NCI-H2227 (cell line): ENCODE data around the gene CCDC9.
"Not testable (repeated sequence)": the region's sequence is repeated elsewhere in the genome, so short reads cannot be mapped to it uniquely, and the experiment has no call there.

ENCODE experiments used
- DNase-seq: peaks from one replicate; lab custom pipeline; 2025; ENCODE audit not compliant: unreplicated experiment; lab: John Stamatoyannopoulos, UW

The CCDC9 gene

DNA sequence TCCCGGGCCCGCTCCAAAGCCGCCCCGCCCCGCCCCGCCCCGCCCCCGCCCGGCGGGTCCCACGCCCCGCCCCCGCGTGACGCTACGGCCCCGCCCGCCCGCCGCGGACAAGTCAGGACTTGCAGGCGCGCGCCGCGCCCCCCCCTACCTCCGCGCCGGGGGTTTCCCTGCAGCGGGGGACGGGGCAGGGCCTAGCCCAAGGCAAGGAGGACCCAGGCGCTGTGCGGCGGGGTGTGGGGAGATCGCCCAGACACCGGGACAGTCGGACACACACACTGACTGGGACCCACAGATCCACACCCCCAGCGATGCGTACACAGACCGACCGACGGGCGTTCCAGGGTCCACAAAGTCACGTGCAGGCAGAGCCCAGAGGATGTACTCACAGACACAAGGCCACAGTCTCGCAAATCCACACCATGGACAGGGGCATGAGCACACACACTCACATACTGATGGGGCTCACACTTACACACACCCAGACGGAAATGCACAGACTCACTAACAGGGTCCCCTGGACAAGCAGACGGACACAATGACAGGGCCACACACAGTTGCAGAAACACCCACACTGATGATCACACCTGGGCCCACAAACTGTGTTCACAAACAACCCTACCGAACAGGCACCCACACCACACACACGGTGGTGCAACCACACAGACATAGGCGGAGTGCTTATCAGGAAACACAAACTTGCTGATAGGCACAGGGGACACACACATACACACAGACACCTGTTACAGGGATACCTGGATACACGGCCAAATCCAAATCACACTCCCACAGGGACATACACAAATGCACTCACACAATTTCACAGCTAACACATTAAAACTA is 24.9 kb upstream of the CCDC9 start:
- peak; percentile 83 for DNase-seq

DNA sequence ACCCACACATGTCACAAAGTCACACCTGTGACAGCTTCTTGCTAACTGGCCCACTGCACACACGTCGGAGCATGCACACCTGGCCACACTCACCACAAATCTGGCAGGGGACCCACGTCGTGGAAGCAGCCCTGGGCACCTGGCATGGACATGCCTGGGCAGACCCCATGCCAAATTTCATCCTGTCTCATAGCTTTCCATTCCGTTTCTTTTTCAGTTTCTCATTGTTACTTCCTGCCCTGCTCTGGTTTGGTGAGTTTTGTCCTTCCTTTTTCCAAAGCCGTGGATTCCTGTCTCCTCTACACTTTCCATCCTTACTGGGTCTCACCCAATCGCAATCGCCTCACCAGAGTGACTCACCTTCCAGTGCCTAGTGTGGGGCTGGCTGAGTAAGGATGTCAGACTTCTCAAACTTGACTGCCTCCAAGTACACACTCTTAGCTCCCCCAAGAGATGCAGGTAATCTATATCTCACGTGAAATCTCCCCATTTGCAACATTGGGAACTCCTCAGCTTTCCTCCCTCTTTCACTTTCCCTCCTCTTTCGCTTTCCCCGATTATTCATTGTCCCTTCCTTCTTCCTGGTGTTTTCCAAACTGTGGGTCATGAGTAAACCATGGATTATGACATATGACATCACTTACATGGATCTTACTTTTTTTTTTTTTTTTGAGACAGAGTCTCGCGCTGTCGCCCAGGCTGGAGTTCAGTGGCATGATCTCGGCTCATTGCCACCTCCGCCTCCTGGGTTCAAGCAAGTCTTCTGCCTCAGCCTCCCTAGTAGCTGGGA is 23.7 kb upstream of the CCDC9 start:
- DNase-seq: no peak

DNA sequence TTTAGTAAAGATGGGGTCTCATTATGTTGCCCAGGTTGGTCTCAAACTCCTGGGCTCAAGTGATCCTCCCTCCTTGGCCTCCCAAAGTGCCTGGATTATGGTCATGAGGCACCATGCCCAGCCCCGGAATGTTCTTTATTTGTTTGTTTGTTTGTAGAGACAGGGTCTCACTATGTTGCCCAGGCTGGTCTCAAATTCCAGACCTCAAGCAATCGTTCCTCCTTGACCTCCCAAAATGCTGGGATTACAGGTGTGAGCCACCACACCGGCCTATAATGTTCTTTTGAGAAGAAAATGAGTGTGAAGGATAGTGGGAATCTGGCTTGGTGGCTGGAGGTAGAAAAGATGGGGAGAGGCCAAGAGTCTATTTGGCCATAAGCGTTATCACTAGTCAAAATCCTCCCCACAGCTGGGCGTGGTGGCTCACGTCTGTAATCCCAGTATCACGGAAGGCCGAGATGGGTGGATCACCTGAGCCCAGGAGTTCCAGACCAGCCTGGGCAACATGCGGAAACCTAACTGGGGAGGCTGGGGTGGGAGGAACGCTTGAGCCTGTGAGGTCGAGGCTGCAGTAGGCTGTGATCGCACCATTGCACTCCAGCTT is 20.2 kb upstream of the CCDC9 start:
- DNase-seq: no peak

DNA sequence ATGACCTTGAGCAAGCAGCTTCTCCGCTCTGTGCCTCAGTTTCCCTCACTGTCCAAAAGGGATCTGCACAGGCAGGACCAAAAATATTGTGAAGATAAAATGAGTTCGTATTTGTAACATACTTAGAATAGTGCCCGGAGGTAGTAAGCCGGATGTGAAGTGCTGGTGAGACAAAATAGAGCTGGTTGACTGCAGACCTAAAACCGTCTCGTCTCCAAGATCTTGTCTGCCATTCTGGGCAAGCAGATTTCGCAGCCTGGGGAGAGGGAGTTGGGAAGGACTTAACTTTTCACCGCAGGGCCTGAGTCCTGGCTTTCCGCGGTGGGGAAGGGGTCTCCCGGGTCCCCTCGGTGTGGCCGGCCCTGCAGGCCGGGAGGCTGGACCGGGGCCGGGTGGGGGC is 17.2 kb upstream of the CCDC9 start:
- peak; percentile 57 for DNase-seq

DNA sequence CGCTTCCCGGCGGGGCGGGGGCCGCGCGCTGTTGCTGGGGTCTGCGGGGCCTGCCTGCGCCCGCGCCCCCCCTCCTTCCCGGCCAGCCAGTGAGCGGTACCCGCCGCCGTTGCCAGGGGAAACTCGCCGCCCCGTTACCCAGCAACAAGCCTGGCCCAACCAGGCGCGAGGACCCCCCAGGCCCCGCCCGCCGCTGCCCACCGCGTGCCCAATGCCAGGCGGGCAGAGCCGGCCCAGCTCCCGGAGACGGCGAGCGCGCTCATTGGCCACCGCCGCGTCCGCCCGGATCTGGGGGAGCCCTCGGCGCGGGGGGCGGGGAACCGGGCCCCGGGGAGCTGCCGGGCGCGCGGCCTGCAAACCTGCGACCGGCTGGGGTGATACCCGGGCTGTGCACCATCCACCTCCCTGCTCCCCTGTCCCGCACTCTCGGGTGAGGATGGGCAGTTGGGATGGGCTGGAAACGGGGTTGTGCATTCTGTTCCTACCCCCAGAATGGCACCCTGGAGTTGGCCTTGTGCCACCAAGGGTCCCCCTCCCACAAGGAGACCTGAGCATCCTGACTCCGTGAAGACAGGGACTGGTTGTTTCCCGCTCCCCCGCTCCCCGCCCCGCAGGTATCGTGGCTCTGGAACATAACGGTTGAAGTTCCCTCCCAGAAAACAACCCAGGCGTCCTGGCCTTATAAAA is 16.6 kb upstream of the CCDC9 start:
- peak; percentile 92 for DNase-seq

DNA sequence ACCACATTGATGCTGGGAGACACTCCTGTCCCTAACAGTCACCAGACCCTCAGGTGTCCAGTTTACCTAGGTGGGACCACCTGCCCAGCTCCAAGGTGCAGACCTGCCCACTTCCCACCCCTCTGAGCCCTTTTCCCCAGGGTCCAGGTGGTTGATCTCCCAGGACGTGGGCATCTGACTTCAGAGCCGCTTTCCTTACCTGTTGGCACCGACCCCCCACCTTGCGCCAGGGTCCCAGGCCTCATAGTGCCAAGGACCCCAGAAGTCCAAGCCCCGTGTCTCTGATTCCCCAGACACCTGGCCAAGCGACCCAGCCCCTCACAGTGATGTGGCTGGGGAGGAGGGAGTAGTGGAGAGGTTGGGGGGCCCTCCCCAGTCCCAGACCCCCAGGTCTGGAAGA is 15.8 kb upstream of the CCDC9 start:
- no peak for DNase-seq

DNA sequence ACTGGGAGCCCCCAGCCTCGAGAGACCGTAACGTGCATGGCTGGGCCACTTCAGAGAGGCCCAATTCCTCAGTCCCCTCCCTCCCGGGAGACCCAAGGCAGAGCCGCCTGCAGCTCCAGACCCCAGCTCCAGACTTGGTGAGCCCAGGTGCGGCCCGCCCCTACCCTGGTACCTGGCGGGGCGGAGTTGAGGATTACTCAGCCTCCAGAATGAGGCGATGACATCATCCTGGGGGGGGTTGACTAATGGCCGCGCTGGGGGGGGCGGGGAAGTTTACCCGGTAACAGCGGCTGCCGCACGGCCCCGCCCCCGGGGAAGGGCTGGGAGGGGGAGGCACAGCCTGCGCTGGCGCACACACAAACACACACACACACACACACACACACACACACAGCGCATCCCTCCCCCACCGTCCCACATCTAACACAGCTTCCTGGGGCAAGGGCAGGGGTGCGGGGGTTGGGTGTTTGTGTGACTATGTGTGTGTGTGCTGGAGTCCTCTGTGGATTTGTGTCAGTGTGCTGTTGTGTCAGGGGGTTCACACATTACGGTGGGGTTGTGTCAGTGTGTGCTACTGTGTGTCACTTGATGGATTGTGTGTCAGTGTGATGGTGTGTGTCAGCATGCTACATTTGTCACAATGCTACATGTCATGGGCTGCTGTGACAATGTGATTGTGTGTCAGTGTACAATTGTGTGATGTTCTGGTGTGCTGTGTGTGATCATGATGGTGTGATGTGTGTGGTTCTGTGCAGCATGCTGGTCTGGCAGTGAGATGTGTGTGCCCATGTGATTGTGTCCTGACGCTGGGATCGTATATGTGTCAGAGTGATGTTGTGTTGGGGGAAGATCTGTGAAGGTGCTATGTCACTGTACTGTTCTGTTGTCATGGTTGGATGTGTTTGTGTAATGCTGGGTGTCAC is 15.1 kb upstream of the CCDC9 start:
- DNase-seq: peak; percentile 81

DNA sequence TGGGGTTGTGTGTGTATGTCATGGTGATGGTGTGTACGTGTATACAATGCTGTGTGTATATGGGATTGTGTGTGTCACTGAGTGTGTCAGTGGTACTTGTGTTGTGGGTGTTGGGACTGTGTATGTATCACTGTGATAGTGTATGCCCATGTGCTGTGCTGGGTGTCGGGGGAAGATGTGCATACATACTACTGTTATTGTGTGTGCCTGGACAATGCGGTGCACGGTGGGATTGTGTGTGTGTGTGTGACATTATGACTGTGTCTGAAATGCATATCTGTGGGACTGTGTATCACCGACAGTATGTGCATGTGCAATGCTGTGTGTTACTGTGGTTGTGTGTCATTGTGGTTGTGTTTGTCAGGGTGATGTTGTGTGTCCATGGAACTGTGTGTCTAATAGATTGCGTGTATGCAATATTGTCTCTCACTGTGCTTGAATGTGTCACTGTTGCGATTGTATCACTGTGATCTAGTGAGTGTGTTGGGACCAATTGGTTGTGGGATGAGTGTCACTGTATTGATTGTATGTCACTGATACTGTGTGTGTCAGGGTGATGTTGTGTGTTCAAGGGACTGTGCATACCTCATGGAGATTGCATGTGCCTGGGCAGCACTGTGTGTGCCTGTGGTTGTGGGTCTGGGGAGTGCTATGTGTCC is 14.3 kb upstream of the CCDC9 start:
- no peak for DNase-seq

DNA sequence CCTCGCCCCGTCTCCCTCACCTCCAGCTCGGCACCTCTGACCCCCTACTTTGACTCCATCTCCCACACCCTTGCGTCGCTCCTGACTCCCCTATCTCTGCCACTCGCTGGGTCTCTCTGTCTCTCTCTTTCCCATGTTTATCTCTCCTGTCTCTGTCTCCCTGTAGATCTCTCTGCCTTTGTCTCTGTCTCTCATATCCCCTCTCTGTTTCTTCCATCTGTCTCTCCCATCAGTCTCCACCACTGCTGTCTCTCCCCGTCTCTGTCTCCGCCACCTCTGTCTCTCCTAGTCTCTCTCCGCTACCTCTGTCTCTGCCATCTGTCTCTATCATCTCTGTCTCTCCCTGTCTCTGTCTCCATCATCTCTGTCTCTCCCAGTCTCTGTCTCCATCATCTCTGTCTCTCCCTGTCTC is 13.0 kb upstream of the CCDC9 start:
- DNase-seq: no peak

DNA sequence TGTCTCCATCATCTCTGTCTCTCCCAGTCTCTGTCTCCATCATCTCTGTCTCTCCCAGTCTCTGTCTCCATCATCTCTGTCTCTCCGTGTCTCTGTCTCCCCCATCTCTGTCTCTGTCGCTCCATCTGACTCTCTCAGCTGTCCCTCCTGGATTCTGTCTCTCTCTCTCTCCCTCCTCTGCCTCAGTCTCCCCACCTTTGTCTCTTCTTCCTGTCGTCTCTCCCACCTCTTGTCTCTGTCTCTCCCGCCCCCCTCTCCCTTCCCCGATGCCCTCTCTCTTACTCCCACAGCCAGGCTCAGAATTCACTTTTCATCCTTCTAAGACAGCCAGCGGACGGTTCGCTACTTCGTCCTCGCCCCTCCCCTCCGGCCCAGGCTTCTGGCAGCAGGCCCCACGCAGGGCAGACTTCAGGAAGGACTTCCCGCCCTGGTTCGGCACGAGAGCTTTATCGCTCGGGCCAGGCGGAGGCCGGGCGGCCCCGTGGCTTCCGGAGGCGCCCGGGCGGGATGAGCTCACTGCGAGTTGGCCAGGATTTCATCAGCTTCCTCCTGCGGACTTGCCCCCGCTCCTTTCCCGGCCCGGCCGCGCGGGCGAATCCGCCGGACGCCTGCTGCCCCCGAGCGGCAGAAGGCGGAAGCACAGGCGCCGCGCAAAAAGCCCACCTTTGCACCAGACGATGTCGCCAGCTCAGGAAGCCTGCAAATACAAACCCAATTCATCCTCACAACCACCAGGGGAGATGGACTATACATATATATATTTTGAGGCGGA is 12.4 kb upstream of the CCDC9 start:
- DNase-seq: peak; percentile 90

DNA sequence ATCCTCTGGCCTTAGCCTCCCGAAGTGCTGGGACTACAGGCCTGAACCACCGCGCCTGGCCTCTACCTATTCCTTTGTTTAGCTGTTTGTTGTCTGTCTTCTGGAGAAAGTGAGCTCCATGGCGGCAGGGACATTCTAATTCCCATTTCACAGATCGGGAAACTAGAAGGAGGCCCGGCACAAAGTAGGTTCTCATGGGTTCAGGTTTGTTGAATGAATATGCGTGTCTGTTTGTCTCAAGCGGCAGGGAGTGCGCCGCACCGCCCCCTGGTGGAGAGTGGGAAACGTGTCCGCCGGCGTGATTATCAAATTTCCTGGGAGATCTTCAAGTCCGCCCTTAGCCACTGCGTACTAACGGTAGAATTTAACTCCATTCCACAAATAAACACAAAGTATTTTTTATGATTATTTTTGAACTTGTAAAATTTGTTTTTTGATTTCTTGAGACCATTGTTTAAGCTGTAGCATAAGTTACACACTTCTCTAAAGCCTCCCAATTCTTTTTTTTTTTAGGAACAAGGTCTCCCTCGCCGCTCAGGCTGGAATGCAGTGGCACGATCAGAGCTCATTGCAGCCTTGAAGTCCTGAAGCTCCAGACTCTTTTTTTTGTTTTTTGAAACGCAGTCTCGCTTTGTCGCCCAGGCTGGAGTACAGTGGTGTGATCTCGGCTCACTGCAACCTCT is 8.9 kb upstream of the CCDC9 start:
- DNase-seq: peak; percentile 59

DNA sequence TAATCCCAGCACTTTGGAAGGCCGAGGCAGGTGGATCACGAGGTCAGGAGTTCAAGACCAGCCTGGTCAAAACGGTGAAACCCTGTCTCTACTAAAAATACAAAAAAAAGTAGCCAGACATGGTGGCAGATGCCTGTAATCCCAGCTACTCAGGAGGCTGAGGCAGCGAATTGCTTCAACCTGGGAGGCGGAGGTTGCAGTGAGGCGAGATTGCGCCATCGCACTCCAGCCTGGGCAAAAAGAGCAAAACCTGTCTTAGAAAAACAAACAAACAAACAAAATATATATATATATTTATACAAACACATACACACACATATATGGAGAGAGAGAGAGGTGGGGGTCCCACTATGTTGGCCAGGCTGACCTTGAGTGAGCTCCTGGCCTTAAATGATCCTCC is 3.3 kb upstream of the CCDC9 start:
- DNase-seq: not testable (repeated sequence)

DNA sequence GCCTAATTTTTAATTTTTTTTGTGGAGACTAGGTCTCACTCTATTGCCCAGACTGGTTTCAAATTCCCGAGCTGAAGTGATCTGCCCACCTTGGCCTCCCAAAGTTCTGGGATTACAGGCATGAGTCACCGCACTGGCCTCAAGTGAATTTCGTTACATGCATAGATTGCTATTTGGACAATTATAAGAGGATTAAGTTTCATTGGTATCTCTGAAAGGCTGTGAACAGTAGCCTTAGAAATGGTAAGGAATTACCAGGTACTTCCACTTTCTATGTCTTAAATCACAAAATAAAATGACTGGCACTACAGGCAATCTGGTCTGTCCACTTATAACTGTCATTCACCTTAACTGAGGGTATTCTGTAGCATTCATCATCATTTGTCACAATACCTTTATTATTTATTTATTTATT is 2.9 kb upstream of the CCDC9 start:
- DNase-seq: no peak

DNA sequence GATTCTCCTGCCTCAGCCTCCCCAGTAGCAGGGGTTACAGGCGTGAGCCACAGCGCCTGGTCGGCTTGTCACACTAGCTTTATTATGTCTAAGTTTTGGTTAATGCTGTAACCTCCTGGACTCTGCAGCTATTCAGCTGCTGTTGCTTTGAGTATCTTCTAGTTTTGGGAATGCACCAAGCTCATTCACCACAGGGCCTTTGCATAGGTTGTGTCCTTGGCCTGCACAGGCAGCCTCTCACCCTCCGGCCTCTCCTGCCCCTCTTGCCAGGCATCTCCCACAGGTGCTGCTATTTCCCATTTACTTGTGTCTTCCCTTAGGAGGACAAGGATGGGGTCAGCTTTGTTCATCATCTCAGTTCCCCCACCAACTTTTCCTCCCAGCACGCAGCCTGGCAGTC is 2.4 kb upstream of the CCDC9 start:
- no peak for DNase-seq

DNA sequence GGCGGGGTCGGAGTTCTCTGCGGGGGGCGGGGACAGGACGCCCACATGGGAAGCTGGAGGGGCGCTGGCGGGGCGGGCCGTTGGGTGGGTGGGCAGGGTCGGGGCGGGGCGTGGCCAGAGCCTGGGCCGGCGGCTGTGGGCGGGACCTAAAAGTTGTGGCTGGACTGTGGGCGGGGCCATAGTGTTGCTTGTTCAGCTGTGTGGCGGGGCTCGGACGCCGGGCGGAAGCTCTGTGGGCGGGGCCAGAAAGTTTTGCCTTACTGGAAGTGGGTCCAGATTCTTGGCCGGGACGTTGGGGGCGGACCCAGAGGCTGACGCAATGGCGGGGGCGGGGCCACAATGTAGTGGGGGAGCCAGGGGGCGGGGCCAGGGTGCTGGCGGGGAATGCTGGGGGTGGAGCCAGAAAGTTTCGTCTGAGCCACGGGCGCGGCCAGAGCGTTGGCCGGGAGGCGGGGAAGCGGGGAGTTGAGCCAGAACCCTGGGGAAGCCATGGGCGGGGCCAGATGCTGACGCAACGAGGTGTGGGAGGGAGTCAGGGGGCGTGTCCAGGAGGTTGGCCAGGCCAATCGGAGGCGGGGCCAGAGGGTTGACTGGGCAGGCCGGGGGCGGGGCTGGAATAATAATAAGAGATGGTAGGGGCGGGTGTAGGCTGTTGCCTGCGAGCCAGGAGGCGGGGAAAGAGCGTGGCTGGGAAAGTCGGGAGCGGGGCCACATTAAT is 527 bp downstream of the CCDC9 start:
- peak; percentile 99 for DNase-seq

DNA sequence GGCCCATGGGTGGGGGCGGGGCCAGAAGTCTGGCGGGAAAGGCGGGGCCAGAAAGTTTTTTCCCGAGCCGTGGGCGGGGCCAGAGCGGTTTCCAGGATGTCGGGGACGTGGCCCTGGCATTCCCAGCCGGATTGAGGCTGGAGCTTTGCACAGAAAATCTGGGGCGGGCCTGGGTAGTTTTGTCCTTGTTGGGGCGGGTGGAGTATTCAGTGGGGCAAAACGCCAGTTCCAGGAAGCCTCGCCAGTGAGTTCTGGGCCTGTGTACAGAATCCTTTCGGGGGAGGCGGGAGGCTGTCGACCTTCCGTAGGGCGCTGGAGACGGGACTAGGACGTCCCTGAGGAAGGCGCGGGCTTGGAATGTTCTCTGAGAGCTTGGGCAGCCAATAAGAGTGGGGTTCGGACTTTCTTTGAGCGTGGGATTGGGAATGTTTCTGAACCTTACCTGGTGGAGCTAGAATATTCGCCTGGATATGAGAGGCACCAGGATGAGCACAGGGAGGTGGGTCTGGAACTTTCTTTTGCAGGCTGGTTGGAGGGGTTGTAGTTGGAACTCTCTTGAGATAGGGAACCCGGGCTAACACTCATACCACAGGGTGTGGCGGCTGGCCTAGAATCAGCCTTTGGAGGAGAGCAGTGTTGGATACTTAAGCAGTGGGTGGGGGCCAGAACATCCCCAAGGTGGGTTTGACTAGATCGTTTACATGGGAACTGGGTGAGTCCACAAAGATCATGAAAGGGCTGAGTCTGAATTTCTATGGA is 1.3 kb downstream of the CCDC9 start:
- DNase-seq: no peak

DNA sequence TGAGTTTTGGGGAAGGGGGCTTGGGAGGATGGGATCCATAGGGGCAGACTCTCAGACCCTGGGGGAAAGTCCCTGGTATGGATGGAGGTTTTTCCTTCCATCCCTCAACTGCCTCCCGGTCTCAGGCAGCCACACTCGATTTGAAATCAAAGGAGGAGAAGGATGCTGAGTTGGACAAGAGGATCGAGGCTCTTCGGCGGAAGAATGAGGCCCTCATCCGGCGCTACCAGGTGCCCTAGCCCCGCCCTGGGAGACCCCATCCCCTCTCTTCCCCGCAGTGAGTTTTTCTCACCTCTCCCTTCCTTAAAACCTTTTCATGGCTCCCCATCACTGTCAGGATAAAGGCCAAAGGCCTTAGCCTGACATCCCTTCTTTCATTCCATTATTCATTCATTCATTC is 2.1 kb downstream of the CCDC9 start:
- DNase-seq: no peak
